Measurements from ENCODE around the gene LRFN3. TPM values are rescaled to one million over a fixed set of nuclear protein-coding genes. Genes with fewer than 3 reads are reported as not detected.
A peak's percentile ranks its signal among the peaks of the same experiment; 100 is the strongest.
"Not testable (repeated sequence)": the region's sequence is repeated elsewhere in the genome, so short reads cannot be mapped to it uniquely, and the experiment has no call there.

Gene LRFN3
- total RNA-seq, 1 experiment from 2014 or later: 3.4 TPM

DNA sequence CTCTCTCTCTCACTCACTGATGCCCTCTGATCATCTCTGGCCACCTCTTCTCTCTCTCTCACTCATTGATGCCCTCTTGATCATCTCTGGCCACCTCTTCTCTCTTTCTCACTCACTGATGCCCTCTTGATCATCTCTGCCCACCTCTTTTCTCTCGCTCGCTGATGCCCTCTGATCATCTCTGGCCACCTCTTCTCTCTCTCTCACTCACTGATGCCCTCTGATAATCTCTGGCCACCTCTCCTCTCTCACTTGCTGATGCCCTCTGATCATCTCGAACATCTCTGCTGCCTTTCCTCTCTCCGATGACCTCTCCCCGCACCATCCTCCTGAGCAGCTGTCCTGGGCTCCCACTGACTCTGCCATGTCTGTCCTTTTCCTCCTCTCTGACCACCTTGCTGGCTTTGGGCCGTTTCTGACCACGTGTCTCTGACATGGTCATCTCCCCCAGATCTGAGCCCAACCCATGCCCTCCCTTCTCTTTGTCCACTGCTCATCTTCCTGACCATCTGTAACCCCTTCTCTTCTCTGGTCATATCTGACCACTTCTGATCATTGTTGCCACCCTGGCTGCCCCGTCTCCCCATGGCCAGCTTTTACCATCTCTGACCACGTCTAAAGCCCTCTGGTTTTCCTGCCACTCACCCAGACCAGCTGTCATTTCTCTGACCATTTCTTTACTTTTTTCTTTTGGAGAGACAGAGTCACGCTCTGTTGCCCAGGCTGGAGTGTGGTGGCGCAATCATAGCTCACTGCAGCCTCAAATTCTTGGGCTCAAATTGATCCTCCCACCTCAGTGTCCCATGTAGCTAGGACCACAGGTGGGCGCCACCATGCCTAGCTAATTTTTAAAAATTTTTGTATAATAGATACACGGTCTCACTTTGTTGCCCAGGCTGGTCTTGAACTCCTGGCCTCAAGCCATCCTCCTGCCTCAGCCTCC lies 2.4 kb downstream of the LRFN3 start:
- no peak for DNase-seq (ENCODE audit: low read depth)

DNA sequence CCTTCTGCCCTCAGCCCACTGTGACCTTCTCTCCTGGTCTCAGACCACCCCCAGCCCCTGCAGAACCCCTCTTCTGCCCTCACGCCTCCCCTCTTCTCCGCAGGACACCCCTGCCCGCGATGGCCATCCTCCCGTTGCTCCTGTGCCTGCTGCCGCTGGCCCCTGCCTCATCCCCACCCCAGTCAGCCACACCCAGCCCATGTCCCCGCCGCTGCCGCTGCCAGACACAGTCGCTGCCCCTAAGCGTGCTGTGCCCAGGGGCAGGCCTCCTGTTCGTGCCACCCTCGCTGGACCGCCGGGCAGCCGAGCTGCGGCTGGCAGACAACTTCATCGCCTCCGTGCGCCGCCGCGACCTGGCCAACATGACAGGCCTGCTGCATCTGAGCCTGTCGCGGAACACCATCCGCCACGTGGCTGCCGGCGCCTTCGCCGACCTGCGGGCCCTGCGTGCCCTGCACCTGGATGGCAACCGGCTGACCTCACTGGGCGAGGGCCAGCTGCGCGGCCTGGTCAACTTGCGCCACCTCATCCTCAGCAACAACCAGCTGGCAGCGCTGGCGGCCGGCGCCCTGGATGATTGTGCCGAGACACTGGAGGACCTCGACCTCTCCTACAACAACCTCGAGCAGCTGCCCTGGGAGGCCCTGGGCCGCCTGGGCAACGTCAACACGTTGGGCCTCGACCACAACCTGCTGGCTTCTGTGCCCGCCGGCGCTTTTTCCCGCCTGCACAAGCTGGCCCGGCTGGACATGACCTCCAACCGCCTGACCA lies 3.3 kb downstream of the LRFN3 start:
- no peak for DNase-seq (ENCODE audit: low read depth)

DNA sequence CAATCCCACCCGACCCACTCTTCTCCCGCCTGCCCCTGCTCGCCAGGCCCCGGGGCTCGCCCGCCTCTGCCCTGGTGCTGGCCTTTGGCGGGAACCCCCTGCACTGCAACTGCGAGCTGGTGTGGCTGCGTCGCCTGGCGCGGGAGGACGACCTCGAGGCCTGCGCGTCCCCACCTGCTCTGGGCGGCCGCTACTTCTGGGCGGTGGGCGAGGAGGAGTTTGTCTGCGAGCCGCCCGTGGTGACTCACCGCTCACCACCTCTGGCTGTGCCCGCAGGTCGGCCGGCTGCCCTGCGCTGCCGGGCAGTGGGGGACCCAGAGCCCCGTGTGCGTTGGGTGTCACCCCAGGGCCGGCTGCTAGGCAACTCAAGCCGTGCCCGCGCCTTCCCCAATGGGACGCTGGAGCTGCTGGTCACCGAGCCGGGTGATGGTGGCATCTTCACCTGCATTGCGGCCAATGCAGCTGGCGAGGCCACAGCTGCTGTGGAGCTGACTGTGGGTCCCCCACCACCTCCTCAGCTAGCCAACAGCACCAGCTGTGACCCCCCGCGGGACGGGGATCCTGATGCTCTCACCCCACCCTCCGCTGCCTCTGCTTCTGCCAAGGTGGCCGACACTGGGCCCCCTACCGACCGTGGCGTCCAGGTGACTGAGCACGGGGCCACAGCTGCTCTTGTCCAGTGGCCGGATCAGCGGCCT lies 4.1 kb downstream of the LRFN3 start:
- DNase-seq (ENCODE audit: low read depth): no peak

DNA sequence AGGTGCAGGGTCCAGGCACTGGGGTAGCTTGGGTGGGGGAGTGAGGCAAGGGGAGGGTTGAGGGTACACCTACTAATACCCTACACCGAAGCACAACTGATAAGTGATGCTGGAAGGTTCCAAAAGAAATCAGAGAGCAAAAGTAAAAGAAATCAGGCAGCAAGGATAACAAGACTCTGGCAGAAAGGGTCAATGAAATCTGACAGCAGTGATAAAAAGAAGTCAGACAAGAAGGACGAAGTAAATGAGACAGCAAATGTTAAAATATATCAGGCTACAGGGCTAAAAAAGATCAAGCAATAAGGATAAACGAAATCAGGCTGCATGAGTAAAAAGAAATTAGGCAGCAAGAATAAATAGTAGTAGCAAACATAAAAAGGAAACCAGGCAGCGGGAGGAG lies 4.7 kb downstream of the LRFN3 start:
- no peak for DNase-seq (ENCODE audit: low read depth)

DNA sequence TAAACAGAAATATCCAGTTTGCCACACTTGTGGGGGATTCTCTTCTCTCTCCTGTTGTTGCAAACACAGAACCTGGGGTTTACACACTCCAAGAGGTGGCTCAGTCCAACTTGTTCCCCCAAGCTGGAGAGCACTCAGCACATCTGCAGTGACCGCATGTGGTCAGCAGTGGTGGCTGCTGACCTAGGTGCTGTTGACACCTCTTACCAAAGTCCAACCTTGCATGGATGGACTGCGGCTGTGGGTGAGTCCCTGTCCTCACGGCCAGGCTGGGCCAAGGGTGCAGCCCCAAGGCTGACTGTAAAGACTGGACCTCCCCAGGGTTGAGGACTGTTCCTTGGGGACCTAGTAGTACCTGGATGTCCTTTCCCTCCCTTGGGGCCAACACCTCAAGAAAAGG lies 6.1 kb downstream of the LRFN3 start:
- DNase-seq (ENCODE audit: low read depth): no peak

DNA sequence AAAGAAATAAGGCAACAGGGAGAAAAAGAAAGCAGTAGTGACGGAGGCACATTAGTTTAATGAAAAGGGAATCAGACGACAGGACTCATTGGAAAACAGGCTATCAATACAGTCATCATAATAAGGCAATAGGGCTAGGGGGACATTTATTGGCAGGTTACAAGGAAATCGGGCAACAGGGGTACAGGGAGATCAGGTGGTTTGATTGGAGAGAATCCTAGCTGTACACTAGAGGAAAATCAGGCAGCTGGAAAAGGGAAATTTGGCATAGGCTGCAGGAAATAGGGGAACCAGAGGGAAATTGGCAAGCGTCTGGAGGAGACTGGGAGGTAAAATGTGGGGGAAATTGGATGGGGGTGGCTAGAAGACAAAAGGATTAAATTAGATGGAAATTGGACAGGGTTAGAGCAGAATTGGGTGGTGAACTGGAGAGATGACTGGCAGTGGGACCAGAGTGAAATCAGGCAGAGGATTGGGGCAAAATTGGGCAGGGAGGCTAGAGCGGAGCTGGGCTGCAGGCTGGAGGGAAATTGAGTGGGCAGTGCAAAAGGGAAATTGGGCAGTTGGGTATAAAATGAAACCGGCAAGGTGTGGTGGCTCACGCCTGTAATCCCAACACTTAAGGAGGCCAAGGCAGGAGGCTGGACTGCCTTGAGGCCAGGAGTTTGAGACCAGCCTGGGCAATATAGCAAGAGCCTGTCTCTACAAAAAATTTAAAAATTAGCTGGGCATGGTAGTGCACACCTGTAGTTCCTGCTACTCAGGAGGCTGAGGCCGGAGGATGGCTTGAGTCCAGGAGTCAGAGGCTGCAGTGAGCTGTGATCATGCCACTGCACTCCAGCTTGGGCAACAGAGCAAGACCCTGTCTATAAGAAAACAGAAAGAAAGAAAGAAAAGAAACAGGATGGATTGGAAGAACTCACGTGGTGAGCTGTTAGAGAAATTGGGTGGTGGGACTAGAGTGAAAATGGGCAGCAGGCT lies 7.4 kb downstream of the LRFN3 start:
- no peak for DNase-seq (ENCODE audit: low read depth)

DNA sequence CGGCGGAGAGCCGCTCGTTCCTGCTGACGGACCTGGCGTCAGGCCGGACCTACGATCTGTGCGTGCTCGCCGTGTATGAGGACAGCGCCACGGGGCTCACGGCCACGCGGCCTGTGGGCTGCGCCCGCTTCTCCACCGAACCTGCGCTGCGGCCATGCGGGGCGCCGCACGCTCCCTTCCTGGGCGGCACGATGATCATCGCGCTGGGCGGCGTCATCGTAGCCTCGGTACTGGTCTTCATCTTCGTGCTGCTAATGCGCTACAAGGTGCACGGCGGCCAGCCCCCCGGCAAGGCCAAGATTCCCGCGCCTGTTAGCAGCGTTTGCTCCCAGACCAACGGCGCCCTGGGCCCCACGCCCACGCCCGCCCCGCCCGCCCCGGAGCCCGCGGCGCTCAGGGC lies 8.4 kb downstream of the LRFN3 start:
- DNase-seq (ENCODE audit: low read depth): no peak

DNA sequence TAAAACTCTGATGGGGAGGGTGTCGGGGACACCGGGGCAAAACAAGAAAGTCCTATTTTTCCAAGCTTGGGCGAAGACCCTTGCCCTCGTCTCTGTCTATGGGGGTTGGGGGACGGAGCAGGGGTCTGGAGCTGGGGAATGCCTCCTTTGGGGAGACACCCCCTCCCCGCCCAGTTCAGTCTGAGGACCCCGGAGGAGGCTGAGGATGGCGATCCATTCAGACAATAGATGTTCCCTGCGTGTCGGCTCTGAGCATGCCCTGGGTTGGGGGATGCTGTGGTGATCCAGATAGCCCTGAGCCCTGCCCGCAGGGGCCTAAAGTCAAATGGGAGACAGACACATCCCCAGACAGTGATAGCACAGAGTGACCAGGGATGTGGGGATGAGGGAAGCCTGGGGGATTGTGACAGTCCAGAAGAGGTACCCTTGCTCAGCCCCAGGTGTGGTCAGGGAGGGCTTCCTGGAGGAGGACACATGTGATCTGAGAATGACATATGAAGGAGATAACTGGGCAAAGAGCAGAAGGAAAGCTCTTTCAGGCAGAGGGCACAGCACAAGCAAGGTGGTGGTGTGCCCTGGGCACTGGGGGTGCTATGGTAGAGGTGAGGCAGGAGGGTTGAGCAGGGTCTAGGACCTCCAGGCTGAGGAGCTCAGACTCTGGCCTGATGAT lies 9.1 kb downstream of the LRFN3 start:
- no peak for DNase-seq (ENCODE audit: low read depth)

DNA sequence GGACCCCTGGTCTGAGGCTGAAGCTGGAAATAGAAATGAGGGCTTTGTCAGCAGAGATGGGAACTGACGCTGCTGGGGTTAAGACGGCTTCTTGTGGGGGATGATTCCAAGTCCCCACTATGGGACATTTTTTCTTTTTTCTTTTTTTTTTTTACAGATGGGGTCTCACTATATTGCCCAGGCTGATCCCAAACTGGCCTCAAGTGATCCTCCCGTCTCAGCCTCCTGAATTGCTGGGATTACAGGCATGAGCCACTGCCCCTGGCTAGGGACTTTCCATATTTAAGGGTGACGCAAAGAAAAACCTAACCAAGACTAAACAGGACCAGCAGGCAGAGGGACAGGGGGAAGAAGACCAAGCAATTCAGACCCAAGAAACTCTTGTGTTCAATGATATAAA lies 10.0 kb downstream of the LRFN3 start:
- no peak for DNase-seq (ENCODE audit: low read depth)

DNA sequence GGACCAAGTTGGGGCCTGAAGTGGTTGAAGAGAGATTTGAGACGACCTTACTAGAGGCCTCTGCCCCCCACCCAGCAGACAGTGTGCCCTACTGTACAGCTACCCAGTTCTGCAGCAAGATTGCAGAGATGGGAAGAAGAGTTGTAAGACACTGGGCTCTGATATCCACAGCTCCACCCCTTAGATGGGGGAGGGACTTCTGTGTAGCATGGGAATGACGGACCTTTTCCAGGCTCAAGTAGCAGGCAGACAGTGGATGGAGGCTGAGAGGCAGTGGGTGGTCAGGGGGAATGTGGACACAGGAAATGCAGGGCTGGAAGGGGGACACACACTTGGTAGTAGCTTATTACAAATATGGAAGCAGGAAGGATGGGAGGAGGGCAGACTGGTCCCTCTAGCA lies 13.0 kb downstream of the LRFN3 start:
- no peak for DNase-seq (ENCODE audit: low read depth)

DNA sequence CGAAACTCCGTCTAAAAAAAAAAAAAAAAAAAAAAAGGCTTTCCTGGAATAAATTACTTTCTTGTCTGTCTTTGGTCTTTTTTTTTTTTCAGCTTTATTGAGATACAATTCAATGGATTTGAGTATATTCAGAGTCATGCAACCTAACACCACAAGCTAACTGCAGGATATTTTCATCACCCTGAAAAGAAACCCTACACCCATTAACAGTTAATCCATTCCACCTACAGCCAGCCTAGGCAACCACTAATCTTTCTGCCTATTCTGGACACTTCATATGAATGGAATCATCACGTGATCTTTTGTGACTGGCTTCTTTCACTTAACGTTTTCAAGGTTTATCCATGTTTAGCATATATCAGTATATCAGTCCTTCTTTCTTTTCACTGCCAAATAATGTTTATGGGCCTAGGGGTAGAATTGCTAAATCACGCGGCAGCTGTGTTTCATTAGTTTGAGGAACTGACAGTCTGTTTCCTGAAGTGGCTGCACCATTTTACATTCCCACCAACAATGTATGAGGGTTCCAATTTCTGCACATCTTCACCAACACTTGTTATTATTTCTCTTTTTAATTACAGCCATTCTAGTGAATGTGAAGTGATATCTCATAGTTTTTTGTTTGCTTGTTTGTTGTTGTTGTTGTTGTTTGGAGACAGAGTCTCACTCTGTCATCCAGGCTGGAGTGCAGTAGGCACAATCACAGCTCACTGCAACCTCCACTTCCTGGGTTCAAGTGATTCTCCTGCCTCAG lies 19.9 kb downstream of the LRFN3 start:
- no peak for DNase-seq (ENCODE audit: low read depth)

DNA sequence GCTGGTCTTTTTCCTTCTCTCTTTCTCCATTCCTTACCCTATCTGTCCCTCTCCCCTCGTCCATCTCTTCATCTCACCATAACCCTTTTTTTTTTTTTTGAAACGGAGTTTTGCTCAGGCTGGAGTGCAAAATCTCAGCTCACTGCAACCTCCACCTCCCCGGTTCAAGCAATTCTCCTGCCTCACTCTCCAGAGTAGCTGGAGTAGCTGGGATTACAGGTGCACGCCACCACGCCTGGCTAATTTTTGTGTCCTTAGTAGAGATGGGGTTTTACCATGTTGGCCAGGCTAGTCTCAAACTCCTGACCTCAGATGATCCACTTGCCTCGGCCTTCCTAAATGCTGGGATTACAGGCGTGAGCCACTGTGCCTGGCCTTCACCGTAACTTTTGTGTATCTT lies 21.2 kb downstream of the LRFN3 start:
- not testable (repeated sequence) for DNase-seq (ENCODE audit: low read depth)

DNA sequence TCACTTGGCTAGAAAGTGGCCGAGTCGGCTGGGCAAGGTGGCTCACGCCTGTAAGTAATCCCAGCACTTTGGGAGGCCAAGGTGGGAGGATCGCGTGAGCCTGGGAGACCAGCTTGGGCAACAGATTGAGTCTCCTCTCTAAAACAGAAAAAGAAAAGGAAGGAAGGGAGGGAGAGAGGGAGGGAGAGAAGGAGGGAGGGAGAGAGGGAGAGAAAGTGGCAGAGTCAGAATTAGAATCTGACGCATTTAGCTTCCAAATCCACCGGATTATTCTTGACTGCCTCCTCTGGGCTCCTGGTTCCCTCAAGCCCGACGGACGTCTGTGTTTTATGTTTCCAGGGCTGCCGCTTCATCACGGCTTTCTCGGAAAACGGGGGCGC lies 22.5 kb downstream of the LRFN3 start:
- DNase-seq (ENCODE audit: low read depth): no peak

DNA sequence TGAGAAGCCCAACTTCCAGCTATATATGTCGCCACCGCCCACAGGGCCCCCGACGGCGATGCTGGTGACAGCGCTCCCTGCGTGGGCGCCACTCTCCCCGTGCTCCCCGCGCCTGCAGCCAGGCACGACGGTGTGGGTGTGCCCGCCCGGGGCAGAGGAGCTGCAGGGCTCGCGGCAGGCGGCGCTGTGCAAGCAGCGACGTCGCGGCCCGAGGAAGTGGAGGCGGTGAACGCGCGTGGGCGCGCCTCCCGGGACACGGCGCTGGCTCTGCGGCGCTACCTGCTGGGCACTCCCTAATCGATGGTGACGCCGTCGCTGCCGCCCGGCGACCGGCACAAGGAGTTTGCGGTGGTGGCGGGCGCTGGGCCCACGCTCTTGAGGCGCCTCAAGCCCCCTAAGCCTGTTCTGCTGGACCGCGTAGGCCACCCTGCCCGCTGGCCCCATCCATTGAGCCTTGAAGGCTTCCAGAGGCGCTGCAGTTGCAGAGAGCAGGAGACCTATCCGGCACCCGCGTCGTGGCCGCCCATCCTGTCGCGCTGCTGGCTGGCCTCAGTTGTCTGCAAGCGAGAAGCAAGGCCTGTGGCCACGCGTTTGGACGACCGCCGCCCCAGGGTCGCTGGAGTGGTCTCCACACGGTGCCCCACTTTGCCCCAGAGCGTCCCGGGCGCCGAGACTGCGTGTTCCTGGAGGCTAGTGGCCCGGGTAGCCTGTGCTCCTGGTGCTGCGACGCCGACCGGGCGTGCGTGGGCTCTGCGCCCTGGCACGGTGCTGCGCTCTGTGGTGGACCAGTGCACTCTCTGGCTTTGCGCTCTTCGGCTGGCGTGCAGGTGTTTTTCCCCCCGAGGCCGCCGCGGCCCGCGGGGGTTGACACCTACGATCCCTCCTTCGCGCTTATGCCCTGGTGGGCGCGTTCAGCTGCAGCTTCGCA lies 23.1 kb downstream of the LRFN3 start:
- no peak for DNase-seq (ENCODE audit: low read depth)

DNA sequence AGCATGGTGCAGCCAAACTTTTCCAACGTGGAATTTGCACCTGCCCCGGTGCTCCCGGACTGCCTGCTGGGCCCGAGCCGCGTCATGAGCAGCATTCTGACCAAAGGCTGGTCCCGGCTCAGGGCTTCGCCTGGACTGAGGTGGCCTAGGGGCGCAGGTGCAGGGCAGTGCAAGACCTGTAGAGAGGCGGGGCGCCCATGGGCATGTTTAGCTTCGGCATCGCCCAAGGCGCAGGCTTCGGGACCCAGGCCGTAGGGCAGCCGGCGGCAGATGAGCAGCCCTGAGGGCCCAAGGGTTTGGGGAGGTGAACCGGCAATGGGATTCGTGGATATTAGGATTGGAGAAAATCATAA lies 23.8 kb downstream of the LRFN3 start:
- no peak for DNase-seq (ENCODE audit: low read depth)

DNA sequence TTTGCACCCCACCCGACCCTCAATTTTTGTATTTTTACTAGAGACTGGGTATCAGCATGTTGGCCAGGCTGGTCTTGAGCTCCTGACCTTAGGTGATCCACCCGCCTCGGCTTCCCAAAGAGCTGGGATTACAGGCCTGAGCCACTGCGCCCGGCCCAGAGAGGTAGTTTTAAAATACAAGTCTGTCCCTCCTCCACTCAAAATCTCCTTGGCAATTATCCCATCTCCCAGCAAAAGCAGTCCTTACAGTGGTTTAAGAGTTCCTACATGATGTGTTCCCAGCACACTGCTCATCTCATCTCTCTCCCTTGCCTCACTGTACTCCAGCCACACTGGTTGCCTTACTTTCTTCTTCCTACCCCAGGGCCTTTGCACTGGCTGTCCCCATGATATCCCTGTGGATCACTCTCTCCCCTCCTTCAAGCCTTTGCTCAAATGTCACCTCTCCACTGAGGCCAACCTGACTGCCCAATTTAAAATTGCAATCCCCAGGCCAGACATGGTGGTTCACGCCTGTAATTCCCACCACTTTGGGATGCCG lies 24.3 kb downstream of the LRFN3 start:
- DNase-seq (ENCODE audit: low read depth): no peak

DNA sequence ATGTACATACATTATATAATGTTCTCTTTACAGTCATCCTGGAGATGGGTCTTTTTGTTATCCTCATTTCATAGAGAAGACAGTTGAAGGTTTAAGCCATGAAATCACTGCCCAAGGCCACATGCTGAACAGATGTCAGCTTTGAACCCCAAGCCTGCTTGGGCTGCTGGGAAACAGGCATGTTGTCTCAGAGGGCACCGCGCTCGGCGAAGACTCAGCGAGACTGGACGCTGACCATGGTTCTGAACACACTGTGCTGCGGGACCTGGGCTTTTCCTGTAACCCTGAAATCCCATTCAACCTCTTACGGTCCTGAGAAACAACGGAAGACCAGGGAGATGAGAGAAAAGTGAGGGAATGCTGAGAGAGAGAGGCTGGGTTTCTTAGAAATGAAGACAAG lies 27.3 kb downstream of the LRFN3 start:
- DNase-seq (ENCODE audit: low read depth): peak; percentile 18

DNA sequence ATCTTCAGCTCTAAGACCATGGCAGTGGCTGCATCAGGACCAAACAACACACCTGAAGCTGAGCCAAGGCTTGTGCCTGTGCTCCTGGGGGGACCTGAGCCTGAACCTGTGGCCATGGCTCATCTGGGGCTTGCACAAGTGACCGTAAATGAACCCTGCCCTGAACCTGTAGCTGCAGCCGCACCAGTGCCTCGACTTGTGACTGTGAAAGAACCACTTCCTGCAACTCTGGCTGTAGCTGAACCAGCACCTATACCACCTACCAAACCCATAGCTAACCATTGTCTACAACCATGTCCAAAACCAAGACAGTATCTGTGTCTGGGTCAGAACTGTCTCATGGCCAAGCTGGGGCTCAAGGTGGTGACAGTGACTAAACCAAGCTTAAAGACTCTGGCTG lies 30.6 kb downstream of the LRFN3 start:
- DNase-seq (ENCODE audit: low read depth): no peak
